HepG2 (cell line): ENCODE data around the gene TMEM198. TPM values are rescaled to one million over a fixed set of nuclear protein-coding genes. Genes with fewer than 3 reads are reported as not detected.

ENCODE experiments used
- ATAC-seq: fragments of 200-7000 bp; cut with Tn5 transposase; 3 replicates; pipeline ENCODE4 v1.9.1; 2020; ENCODE audit warnings: mild to moderate bottlenecking, moderate library complexity
- BruUV-seq: library from RNA; stranded (reverse); fragments of 400-500 nt; replicated peaks from 2 replicates; lab custom pipeline; 2021; lab: Mats Ljungman, UMichigan
- CTCF ChIA-PET: fragments of 300-600 bp; formaldehyde crosslinking; extraction: SDS; loops from one replicate; lab custom pipeline; 2021; ENCODE audit warnings: low total read pairs, inconsistent platforms, low intra/inter-chr PET ratio; lab: Yijun Ruan, JAX
- POLR2A ChIA-PET: fragments of 350-600 bp; sonication (Branson Sonifier 250); formaldehyde crosslinking; loops from one replicate; lab custom pipeline; 2020; ENCODE audit warnings: antibody characterized with exemption, inconsistent platforms; lab: Yijun Ruan, JAX
- DNase-seq: peaks from one replicate; pipeline ENCODE4 v3.0.0-alpha.2; 2015; ENCODE audit warnings: low spot score
- FAIRE-seq: peaks from 3 replicates; lab custom pipeline; 2011; peaks lifted over from hg19 to GRCh38; lab: Jason Lieb, UNC
- H2AFZ ChIP-seq: one replicate; pipeline ENCODE4 v1.6.1; 2011; ENCODE audit warnings: low read length, inconsistent platforms
- H3K27ac ChIP-seq: fragments of 300-600 bp; 3 replicates; pipeline ENCODE4 v1.8.0; 2011; ENCODE audit warnings: mixed run types, mild to moderate bottlenecking, mixed read lengths, low read length, inconsistent platforms; ENCODE audit not compliant: insufficient read depth; ENCODE audit errors: extremely low read length
- H3K27me3 ChIP-seq, 2 experiments: fragments of 200-600 bp in 1 of 2; 2 replicates in 1 of 2; 3 replicates in 1 of 2; pipeline versions ENCODE4 v1.6.0 to v1.8.0; 2011; ENCODE audit warnings: low read length in 2 of 2, mild to moderate bottlenecking in 2 of 2, moderate library complexity in 2 of 2, inconsistent platforms in 1 of 2; ENCODE audit not compliant: insufficient read depth in 2 of 2, control insufficient read depth in 1 of 2
- H3K36me3 ChIP-seq, 2 experiments: fragments of 200-600 bp in 1 of 2; replicated peaks in 1 of 2; 2 replicates in 1 of 2; 3 replicates in 1 of 2; pipeline versions ENCODE4 v1.5.1 to v1.8.0; 2011; ENCODE audit warnings: low read length in 2 of 2, inconsistent platforms in 1 of 2; ENCODE audit not compliant: insufficient read depth in 2 of 2, control insufficient read depth in 1 of 2
- H3K4me1 ChIP-seq: 2 replicates; pipeline ENCODE4 v1.5.1; 2012; ENCODE audit warnings: low read length, inconsistent platforms; ENCODE audit not compliant: insufficient read depth
- H3K4me2 ChIP-seq: 2 replicates; pipeline ENCODE4 v1.6.0; 2011; ENCODE audit warnings: low read depth, low read length, inconsistent platforms
- H3K4me3 ChIP-seq, 3 experiments: fragments of 200-600 bp in 1 of 3; sonication (generic), shearing (Covaris generic) in 1 of 3; replicated peaks in 1 of 3; 2 replicates each; pipeline ENCODE4 v1.5.1; 2011 to 2016; ENCODE audit warnings: low read length in 3 of 3, inconsistent platforms in 2 of 3, low read depth in 2 of 3, mild to moderate bottlenecking in 2 of 3, control low read depth in 1 of 3, mixed read lengths in 1 of 3; ENCODE audit not compliant: insufficient read depth in 1 of 3
- H3K79me2 ChIP-seq: one replicate; pipeline ENCODE4 v1.6.1; 2011; ENCODE audit warnings: low read length, inconsistent platforms; ENCODE audit not compliant: insufficient read depth
- H3K9ac ChIP-seq: 2 replicates; pipeline ENCODE4 v1.6.0; 2011; ENCODE audit warnings: mild to moderate bottlenecking, low read depth, low read length, inconsistent platforms; ENCODE audit not compliant: insufficient read depth
- H3K9me3 ChIP-seq: 2 replicates; pipeline ENCODE4 v1.5.1; 2012; ENCODE audit warnings: mild to moderate bottlenecking, low read length
- H4K20me1 ChIP-seq: 2 replicates; pipeline ENCODE4 v1.6.0; 2011; ENCODE audit warnings: inconsistent platforms, mild to moderate bottlenecking, low read length, moderate library complexity; ENCODE audit not compliant: insufficient read depth
- BORCS8-MEF2B ChIP-seq: sonication (generic); formaldehyde crosslinking; IDR thresholded peaks from 2 replicates; pipeline ENCODE4 v1.8.0; 2022; ENCODE audit warnings: mild to moderate bottlenecking, missing genetic modification reagents
- ETV5 ChIP-seq: IDR thresholded peaks from 2 replicates; pipeline ENCODE4 v1.6.1; 2018; ENCODE audit warnings: missing biosample characterization, missing genetic modification reagents, inconsistent platforms, borderline replicate concordance
- HDAC6 ChIP-seq: fragments of 200-600 bp; sonication (generic); IDR thresholded peaks from 2 replicates; pipeline ENCODE4 v1.7.0; 2017; ENCODE audit warnings: mild to moderate bottlenecking, antibody characterized with exemption, low read length, low read depth
- MXI1 ChIP-seq: IDR thresholded peaks from 3 replicates; pipeline ENCODE4 v1.6.1; 2012; ENCODE audit warnings: low read depth, low read length, inconsistent platforms, borderline replicate concordance
- NCOA1 ChIP-seq: sonication (generic); formaldehyde crosslinking; IDR thresholded peaks from 2 replicates; pipeline ENCODE4 v1.9.0; 2021; ENCODE audit warnings: missing genetic modification reagents
- NPAS2 ChIP-seq: sonication (generic); formaldehyde crosslinking; IDR thresholded peaks from 2 replicates; pipeline ENCODE4 v1.8.0; 2022; ENCODE audit warnings: mild to moderate bottlenecking, missing genetic modification reagents, borderline replicate concordance
- REL ChIP-seq: sonication (generic); formaldehyde crosslinking; conservative IDR thresholded peaks from 2 replicates; pipeline ENCODE4 v1.8.0; 2022; ENCODE audit warnings: mild to moderate bottlenecking, missing genetic modification reagents, moderate library complexity
- SMARCE1 ChIP-seq: fragments of 450-650 bp; IDR thresholded peaks from 2 replicates; pipeline ENCODE4 v1.6.1; 2017; ENCODE audit warnings: borderline replicate concordance
- SNAI1 ChIP-seq: sonication (generic); formaldehyde crosslinking; IDR thresholded peaks from 2 replicates; pipeline ENCODE4 v1.5.0; 2020; ENCODE audit warnings: mild to moderate bottlenecking, missing genetic modification reagents, borderline replicate concordance
- TP53 ChIP-seq: sonication (generic); formaldehyde crosslinking; conservative IDR thresholded peaks from 2 replicates; pipeline ENCODE4 v1.4.0; 2020; ENCODE audit warnings: missing genetic modification reagents
- ZBTB42 ChIP-seq: sonication (generic); formaldehyde crosslinking; IDR thresholded peaks from 2 replicates; pipeline ENCODE4 v1.5.0; 2020; ENCODE audit warnings: mild to moderate bottlenecking, missing genetic modification reagents
- ZFP36L2 ChIP-seq: sonication (generic); formaldehyde crosslinking; IDR thresholded peaks from 2 replicates; pipeline ENCODE4 v1.4.0; 2020; ENCODE audit warnings: missing genetic modification reagents
- ZNF281 ChIP-seq: sonication (generic); formaldehyde crosslinking; IDR thresholded peaks from 2 replicates; pipeline ENCODE4 v1.4.0; 2020; ENCODE audit warnings: missing genetic modification reagents, borderline replicate concordance
- ZNF367 ChIP-seq: sonication (generic); formaldehyde crosslinking; IDR thresholded peaks from 2 replicates; pipeline ENCODE4 v1.4.0; 2020; ENCODE audit warnings: missing genetic modification reagents, borderline replicate concordance
- ZNF562 ChIP-seq: sonication (generic); formaldehyde crosslinking; IDR thresholded peaks from 2 replicates; pipeline ENCODE4 v1.8.0; 2022; ENCODE audit warnings: missing genetic modification reagents, borderline replicate concordance
- ZNF776 ChIP-seq: sonication (generic); formaldehyde crosslinking; IDR thresholded peaks from 2 replicates; pipeline ENCODE4 v1.4.0; 2020; ENCODE audit warnings: mild to moderate bottlenecking, missing genetic modification reagents
- ZNF850 ChIP-seq: sonication (generic); formaldehyde crosslinking; conservative IDR thresholded peaks from 2 replicates; pipeline ENCODE4 v1.9.0; 2021; ENCODE audit warnings: mild to moderate bottlenecking, missing genetic modification reagents
- WGBS: methylation state at CpG from one replicate; pipeline ENCODE4 v1.1.6; 2017; ENCODE audit warnings: low lambda C conversion rate; 5-methylcytosine and 5-hydroxymethylcytosine counted together
- in situ Hi-C: cut with HindIII; loops from 2 replicates; pipeline ENCODE4 v1.10.0; 2017; ENCODE audit warnings: low pct_unique_long_range_greater_than_20kb; ENCODE audit not compliant: extremely low pct_ligation_motif_present
- intact Hi-C: fragments of 100-400 bp; cut with micrococcal nuclease; formaldehyde crosslinking; loops from one replicate; pipeline ENCODE4 v1.10.0; 2022; ENCODE audit not compliant: unreplicated experiment
- polyA plus RNA-seq, 8 experiments: library from polyadenylated mRNA; depleted of rRNA in 3 of 8; stranded (reverse) in 7 of 8; unstranded in 1 of 8; fragments of >200 nt; fragmentation: Illumina TruSeq in 4 of 8; extraction: Trizol in 4 of 8; gene quantifications; 2 replicates each; pipeline versions ENCODE4 v1.2.1 to v1.2.3, GENCODE V29; 2011 to 2016; ENCODE audit warnings: low read depth in 4 of 8, missing spikeins in 1 of 8, mixed read lengths in 1 of 8; ENCODE audit not compliant: insufficient read depth in 1 of 8
- total RNA-seq, 5 experiments: library from RNA; depleted of rRNA; stranded (reverse); fragments of >200 nt; fragmentation: Illumina TruSeq; extraction: Trizol; gene quantifications; 2 replicates each; pipeline ENCODE4 v1.2.3, GENCODE V29; 2016; ENCODE audit warnings: low read depth in 1 of 5
- TF ChIP-seq, protein P1 (sequence below): sonication (generic); formaldehyde crosslinking; IDR thresholded peaks from 2 replicates; pipeline ENCODE4 v1.8.1; 2023; ENCODE audit warnings: mild to moderate bottlenecking, missing genetic modification reagents
- TF ChIP-seq, protein P2 (sequence below): sonication (generic); formaldehyde crosslinking; IDR thresholded peaks from 2 replicates; pipeline ENCODE4 v1.5.0; 2020; ENCODE audit warnings: mild to moderate bottlenecking, missing genetic modification reagents, moderate library complexity

Gene TMEM198
- total and polyA plus RNA-seq, 2 of the 13 experiments (the other 11 are each of a cell fraction or from before 2014, with no cell fraction given) = 17.3 to 23.5 TPM

DNA sequence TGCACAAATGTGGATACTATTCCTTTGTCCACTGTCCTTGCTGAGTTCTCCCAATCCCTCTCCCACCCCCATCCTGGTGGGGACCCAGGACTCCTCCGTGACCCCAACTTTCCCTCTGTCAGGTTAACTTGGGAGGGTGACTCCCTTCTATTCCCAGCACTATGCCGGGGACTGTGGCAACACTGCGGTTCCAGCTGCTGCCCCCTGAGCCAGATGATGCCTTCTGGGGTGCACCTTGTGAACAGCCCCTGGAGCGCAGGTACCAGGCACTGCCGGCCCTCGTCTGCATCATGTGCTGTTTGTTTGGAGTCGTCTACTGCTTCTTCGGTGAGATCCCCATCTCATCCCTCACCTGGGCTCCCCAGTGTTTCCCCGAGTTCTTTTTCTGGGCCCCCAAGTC is 739 bp downstream of the TMEM198 start:
- H2AFZ ChIP-seq = no peak overlapping the region
- peaks cover 32% of the 10 kb centered on the region for H3K79me2 ChIP-seq
- peaks cover 31% of the 10 kb centered on the region for H4K20me1 ChIP-seq
- 15% methylated on average over 9 of the region's 9 CpGs for WGBS
- in situ Hi-C loops (loop anchor here (5.0 kb wide), 1 partner anchor 98 kb away; no protein-coding TSS in a partner anchor), intact Hi-C loops (loop anchor here (1.0 kb wide), 1 partner anchor 156 kb away; no protein-coding TSS in a partner anchor)
- no peak for DNase-seq
- ChIA-PET POLR2A (interaction anchor here (1.3 to 3.9 kb wide), 5 partner anchors 8 to 53 kb away, joined by 3 to 44 read pairs (median 28); partner anchors contain the start of genes GMPPA, INHA, OBSL1 and STK11IP), CTCF (interaction anchor here (5.3 kb wide), 1 partner anchor 98 kb away, joined by 127 read pairs; no protein-coding TSS in a partner anchor)
- H3K36me3 ChIP-seq = peaks cover 25 to 34% of the 10 kb centered on the region in 2 experiments
- H3K4me2 ChIP-seq = peak overlapping the region; percentile 97
- ATAC-seq = no peak
- H3K4me3 ChIP-seq = peak overlapping the region; percentile 76 to 90 (median 77)
- H3K9me3 ChIP-seq = no peaks in the 10 kb centered on the region
- peak overlapping the region; percentile 84 for H3K9ac ChIP-seq
- H3K4me1 ChIP-seq = peaks cover 49% of the 10 kb centered on the region
- BruUV-seq = no TSS peak
- no peaks in the 10 kb centered on the region; a peak in 1 of 5 replicates for H3K27me3 ChIP-seq
- H3K27ac ChIP-seq = peak overlapping the region; percentile 65
- FAIRE-seq = no peak
- TF ChIP-seq SMARCE1 (no peak), REL (no peak), ZNF281 (CRISPR knock-in tag) (no peak), SNAI1 (CRISPR knock-in tag) (no peak), BORCS8-MEF2B (no peak), ETV5 (CRISPR knock-in tag) (no peak), NPAS2 (CRISPR knock-in tag) (no peak), MXI1 (no peak), ZFP36L2 (CRISPR knock-in tag) (no peak), HDAC6 (no peak), ZNF562 (CRISPR knock-in tag) (no peak), ZNF367 (CRISPR knock-in tag) (no peak), ZBTB42 (CRISPR knock-in tag) (0 out of 2 replicates have a peak, but pooled peaks have one; percentile 5), ZNF850 (CRISPR knock-in tag) (0 out of 2 replicates have a peak, but pooled peaks have one; percentile 61), TP53 (CRISPR knock-in tag) (no peak), ZNF776 (no peak), NCOA1 (no peak)
- TF ChIP-seq, protein P1, sequence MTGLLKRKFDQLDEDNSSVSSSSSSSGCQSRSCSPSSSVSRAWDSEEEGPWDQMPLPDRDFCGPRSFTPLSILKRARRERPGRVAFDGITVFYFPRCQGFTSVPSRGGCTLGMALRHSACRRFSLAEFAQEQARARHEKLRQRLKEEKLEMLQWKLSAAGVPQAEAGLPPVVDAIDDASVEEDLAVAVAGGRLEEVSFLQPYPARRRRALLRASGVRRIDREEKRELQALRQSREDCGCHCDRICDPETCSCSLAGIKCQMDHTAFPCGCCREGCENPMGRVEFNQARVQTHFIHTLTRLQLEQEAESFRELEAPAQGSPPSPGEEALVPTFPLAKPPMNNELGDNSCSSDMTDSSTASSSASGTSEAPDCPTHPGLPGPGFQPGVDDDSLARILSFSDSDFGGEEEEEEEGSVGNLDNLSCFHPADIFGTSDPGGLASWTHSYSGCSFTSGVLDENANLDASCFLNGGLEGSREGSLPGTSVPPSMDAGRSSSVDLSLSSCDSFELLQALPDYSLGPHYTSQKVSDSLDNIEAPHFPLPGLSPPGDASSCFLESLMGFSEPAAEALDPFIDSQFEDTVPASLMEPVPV = no peak
- TF ChIP-seq, protein P2, sequence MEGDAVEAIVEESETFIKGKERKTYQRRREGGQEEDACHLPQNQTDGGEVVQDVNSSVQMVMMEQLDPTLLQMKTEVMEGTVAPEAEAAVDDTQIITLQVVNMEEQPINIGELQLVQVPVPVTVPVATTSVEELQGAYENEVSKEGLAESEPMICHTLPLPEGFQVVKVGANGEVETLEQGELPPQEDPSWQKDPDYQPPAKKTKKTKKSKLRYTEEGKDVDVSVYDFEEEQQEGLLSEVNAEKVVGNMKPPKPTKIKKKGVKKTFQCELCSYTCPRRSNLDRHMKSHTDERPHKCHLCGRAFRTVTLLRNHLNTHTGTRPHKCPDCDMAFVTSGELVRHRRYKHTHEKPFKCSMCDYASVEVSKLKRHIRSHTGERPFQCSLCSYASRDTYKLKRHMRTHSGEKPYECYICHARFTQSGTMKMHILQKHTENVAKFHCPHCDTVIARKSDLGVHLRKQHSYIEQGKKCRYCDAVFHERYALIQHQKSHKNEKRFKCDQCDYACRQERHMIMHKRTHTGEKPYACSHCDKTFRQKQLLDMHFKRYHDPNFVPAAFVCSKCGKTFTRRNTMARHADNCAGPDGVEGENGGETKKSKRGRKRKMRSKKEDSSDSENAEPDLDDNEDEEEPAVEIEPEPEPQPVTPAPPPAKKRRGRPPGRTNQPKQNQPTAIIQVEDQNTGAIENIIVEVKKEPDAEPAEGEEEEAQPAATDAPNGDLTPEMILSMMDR (CRISPR knock-in tag) = no peak
